HepG2 (cell line): ENCODE measurements around the gene GPR37L1. TPM values are rescaled to one million over a fixed set of nuclear protein-coding genes. Genes with fewer than 3 reads are reported as not detected.

Source experiments
- TBX3 ChIP-seq: fragments of 450-650 bp; IDR thresholded peaks from 2 replicates; pipeline ENCODE4 v1.6.1; 2017; ENCODE audit warnings: antibody characterized with exemption, mild to moderate bottlenecking, inconsistent platforms, borderline replicate concordance
- ZNF432 ChIP-seq: sonication (generic); formaldehyde crosslinking; IDR thresholded peaks from 2 replicates; pipeline ENCODE4 v1.5.0; 2020; ENCODE audit warnings: missing genetic modification reagents, mild to moderate bottlenecking, borderline replicate concordance
- ZNF563 ChIP-seq: sonication (generic); formaldehyde crosslinking; IDR thresholded peaks from 2 replicates; pipeline ENCODE4 v1.8.0; 2022; ENCODE audit warnings: mild to moderate bottlenecking, moderate library complexity, missing genetic modification reagents
- ZNF629 ChIP-seq: sonication (generic); formaldehyde crosslinking; conservative IDR thresholded peaks from 2 replicates; pipeline ENCODE4 v1.5.0; 2020; ENCODE audit warnings: missing genetic modification reagents
- polyA plus RNA-seq, 8 experiments: library from polyadenylated mRNA; depleted of rRNA in 3 of 8; stranded (reverse) in 7 of 8; unstranded in 1 of 8; fragments of >200 nt; fragmentation: Illumina TruSeq in 4 of 8; extraction: Trizol in 4 of 8; gene quantifications; 2 replicates each; pipeline versions ENCODE4 v1.2.1 to v1.2.3, GENCODE V29; 2011 to 2016; ENCODE audit warnings: low read depth in 4 of 8, missing spikeins in 1 of 8, mixed read lengths in 1 of 8; ENCODE audit not compliant: insufficient read depth in 1 of 8
- total RNA-seq, 5 experiments: library from RNA; depleted of rRNA; stranded (reverse); fragments of >200 nt; fragmentation: Illumina TruSeq; extraction: Trizol; gene quantifications; 2 replicates each; pipeline ENCODE4 v1.2.3, GENCODE V29; 2016; ENCODE audit warnings: low read depth in 1 of 5
- TF ChIP-seq, protein P1 (sequence below): IDR thresholded peaks from 2 replicates; pipeline ENCODE4 v1.6.1; 2016; ENCODE audit warnings: missing biosample characterization, missing genetic modification reagents, low read depth
- TF ChIP-seq, protein P2 (sequence below): sonication (generic); formaldehyde crosslinking; IDR thresholded peaks from 2 replicates; pipeline ENCODE4 v1.4.0; 2020; ENCODE audit warnings: missing genetic modification reagents, borderline replicate concordance
- TF ChIP-seq, protein P3 (sequence below): sonication (generic); formaldehyde crosslinking; IDR thresholded peaks from 2 replicates; pipeline ENCODE4 v1.5.0; 2020; ENCODE audit warnings: mild to moderate bottlenecking, missing genetic modification reagents
- TF ChIP-seq, protein P4 (sequence below), 2 experiments: fragments of 450-650 bp in 1 of 2; sonication (generic) in 1 of 2; formaldehyde crosslinking in 1 of 2; IDR thresholded peaks; 2 replicates each; pipeline versions ENCODE4 v1.6.1 to v1.8.0; 2016 to 2022; ENCODE audit warnings: antibody characterized with exemption in 1 of 2, mild to moderate bottlenecking in 1 of 2, missing genetic modification reagents in 1 of 2

The GPR37L1 gene
- total and polyA plus RNA-seq, 2 of the 13 experiments (the other 11 are each of a cell fraction or from before 2014, with no cell fraction given), result 0.13 TPM; not detected in 1

DNA sequence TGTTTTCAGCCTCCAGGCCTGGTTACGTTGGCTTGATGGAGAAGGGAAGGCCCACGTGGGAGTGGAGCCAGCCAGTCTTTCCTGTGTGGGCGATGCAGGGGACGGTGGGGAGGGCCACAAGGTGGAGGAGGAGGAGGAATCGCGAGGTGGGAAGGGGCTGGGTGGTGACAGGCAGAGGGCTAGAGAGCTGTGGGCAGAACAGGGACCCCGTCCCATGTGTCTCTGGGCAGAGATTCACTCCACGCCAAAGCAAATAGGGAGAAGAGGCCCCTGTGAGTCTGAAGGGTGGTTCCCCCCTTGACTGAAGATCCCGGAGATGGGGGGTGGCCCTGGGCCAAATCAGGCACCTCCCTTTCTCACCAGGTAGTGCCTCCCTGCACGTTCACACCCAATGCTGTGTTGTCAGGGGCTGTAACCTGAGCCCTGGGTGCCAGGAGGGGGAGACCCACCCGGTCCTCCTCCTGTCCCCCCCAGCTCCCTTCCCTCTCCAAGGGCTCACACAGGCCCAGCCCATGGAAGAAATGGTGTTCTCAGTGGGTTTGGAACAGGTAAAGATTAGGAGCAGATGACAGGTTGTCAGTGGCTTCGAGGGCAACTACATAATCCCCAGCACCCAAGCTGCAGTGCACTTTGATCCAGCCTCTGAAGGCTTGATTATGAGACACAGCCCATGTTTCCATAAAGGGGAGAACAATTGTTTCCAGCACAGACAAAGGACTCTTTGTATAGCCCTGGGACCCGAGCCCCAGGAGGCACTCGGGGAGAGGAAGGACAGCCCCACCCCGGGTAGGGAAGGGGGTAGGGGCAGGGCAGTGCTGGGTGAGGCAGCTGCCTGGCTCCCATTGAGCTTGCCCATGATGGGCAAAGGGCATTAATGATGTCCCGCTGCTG is 37.7 kb upstream of the GPR37L1 start (continued):
- TF ChIP-seq, protein P1, sequence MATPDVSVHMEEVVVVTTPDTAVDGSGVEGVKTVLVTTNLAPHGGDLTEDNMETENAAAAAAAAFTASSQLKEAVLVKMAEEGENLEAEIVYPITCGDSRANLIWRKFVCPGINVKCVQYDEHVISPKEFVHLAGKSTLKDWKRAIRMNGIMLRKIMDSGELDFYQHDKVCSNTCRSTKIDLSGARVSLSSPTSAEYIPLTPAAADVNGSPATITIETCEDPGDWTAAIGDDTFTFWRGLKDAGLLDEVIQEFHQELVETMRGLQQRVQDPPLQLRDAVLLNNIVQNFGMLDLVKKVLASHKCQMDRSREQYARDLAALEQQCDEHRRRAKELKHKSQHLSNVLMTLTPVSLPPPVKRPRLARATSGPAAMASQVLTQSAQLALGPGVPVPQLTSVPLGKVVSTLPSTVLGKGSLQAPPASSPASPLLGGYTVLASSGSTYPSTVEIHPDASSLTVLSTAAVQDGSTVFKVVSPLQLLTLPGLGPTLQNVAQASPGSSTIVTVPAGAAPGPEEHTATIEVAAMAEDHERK (CRISPR knock-in tag), result no peak
- TF ChIP-seq TBX3 (no peak), ZNF629 (CRISPR knock-in tag) (0 out of 2 replicates have a peak, but pooled peaks have one; percentile 11), ZNF563 (no peak; the same call in none of the 2 replicates), ZNF432 (CRISPR knock-in tag) (no peak)
- TF ChIP-seq, protein P2, sequence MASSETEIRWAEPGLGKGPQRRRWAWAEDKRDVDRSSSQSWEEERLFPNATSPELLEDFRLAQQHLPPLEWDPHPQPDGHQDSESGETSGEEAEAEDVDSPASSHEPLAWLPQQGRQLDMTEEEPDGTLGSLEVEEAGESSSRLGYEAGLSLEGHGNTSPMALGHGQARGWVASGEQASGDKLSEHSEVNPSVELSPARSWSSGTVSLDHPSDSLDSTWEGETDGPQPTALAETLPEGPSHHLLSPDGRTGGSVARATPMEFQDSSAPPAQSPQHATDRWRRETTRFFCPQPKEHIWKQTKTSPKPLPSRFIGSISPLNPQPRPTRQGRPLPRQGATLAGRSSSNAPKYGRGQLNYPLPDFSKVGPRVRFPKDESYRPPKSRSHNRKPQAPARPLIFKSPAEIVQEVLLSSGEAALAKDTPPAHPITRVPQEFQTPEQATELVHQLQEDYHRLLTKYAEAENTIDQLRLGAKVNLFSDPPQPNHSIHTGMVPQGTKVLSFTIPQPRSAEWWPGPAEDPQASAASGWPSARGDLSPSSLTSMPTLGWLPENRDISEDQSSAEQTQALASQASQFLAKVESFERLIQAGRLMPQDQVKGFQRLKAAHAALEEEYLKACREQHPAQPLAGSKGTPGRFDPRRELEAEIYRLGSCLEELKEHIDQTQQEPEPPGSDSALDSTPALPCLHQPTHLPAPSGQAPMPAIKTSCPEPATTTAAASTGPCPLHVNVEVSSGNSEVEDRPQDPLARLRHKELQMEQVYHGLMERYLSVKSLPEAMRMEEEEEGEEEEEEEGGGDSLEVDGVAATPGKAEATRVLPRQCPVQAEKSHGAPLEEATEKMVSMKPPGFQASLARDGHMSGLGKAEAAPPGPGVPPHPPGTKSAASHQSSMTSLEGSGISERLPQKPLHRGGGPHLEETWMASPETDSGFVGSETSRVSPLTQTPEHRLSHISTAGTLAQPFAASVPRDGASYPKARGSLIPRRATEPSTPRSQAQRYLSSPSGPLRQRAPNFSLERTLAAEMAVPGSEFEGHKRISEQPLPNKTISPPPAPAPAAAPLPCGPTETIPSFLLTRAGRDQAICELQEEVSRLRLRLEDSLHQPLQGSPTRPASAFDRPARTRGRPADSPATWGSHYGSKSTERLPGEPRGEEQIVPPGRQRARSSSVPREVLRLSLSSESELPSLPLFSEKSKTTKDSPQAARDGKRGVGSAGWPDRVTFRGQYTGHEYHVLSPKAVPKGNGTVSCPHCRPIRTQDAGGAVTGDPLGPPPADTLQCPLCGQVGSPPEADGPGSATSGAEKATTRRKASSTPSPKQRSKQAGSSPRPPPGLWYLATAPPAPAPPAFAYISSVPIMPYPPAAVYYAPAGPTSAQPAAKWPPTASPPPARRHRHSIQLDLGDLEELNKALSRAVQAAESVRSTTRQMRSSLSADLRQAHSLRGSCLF, result no peak
- TF ChIP-seq, protein P3, sequence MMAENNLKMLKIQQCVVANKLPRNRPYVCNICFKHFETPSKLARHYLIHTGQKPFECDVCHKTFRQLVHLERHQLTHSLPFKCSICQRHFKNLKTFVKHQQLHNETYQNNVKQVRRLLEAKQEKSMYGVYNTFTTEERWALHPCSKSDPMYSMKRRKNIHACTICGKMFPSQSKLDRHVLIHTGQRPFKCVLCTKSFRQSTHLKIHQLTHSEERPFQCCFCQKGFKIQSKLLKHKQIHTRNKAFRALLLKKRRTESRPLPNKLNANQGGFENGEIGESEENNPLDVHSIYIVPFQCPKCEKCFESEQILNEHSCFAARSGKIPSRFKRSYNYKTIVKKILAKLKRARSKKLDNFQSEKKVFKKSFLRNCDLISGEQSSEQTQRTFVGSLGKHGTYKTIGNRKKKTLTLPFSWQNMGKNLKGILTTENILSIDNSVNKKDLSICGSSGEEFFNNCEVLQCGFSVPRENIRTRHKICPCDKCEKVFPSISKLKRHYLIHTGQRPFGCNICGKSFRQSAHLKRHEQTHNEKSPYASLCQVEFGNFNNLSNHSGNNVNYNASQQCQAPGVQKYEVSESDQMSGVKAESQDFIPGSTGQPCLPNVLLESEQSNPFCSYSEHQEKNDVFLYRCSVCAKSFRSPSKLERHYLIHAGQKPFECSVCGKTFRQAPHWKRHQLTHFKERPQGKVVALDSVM (CRISPR knock-in tag), result peak; percentile 39; the same call in 1 of the 2 replicates
- TF ChIP-seq, protein P4, sequence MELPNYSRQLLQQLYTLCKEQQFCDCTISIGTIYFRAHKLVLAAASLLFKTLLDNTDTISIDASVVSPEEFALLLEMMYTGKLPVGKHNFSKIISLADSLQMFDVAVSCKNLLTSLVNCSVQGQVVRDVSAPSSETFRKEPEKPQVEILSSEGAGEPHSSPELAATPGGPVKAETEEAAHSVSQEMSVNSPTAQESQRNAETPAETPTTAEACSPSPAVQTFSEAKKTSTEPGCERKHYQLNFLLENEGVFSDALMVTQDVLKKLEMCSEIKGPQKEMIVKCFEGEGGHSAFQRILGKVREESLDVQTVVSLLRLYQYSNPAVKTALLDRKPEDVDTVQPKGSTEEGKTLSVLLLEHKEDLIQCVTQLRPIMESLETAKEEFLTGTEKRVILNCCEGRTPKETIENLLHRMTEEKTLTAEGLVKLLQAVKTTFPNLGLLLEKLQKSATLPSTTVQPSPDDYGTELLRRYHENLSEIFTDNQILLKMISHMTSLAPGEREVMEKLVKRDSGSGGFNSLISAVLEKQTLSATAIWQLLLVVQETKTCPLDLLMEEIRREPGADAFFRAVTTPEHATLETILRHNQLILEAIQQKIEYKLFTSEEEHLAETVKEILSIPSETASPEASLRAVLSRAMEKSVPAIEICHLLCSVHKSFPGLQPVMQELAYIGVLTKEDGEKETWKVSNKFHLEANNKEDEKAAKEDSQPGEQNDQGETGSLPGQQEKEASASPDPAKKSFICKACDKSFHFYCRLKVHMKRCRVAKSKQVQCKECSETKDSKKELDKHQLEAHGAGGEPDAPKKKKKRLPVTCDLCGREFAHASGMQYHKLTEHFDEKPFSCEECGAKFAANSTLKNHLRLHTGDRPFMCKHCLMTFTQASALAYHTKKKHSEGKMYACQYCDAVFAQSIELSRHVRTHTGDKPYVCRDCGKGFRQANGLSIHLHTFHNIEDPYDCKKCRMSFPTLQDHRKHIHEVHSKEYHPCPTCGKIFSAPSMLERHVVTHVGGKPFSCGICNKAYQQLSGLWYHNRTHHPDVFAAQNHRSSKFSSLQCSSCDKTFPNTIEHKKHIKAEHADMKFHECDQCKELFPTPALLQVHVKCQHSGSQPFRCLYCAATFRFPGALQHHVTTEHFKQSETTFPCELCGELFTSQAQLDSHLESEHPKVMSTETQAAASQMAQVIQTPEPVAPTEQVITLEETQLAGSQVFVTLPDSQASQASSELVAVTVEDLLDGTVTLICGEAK (IDR thresholded peaks at IDR 0.05), result no peak
- TF ChIP-seq, protein P4 (CRISPR knock-in tag; IDR thresholded peaks at IDR 0.05), result no peak
